DMS79 treated with DMSO at 0.1 percent for 48 hours (cell line): ENCODE results near the gene GLI3.

Source experiments
- DNase-seq: peaks from one replicate; lab custom pipeline; 2025; lab: John Stamatoyannopoulos, UW

The GLI3 gene

DNA sequence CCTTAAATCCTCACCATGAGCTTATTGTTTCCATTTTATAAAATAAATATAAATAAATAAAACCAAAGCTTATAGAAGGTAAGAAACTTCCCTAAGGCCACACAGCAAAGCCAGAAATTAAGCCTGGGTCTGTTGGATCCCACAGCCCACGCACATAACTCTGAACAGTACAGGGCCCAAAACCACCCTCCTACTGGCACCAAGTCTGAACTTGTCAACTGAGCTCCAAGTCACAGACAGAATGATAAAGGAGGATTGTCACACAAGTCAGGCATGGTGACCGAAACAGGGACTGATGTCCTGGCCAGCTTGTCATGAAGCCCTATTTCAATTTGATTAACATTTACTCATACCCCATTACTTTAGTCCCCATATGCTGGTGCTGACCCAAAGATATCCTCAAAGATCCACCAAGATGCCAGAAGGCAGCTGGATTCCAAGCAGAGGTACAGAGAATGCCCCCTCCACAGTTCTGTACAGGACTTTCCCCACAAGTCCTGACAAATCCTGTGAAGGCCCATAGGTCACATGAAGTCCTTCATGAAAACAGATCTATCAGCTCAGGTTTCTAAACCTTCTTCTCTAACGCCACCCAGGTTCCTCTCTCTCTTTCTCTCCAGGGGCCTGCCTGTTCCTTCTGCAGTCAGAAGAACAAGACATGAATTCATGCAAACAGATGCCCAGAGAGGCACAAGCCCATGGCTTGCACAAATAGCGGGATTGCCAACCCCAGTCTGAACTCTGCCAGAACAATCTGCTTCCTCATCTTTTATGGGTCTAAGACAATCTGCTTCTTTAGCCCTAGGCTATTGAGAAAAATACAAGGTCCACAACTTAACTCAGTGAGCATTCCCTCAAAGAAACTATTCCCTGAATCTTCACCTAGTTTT is 60.9 kb downstream of the GLI3 start:
- DNase-seq, result no peak

DNA sequence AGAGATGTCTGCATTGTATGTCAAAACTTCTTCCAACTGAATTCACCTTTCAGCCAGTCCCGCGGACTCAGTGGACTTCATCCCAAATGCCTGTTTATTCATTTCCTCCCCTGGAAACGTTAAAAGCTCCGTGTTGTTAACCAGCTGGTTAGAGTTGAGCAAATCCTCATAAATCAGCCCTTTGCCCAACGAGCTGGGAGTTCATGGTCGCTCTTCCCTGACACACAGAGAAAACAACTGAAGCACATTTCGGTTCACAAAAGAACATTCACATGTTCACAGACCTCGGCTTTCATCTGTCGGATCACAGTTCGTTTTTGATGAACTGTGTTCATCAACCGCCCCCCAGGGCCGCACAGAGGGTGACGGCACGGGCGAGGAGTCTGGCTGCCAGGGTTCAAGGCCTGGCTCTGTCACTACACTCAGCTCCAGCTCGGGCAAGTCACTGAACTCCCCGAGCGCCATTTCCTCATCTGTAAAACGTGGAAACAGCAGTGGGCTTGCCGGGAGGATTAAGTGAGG is 62.6 kb downstream of the GLI3 start:
- DNase-seq, result no peak

DNA sequence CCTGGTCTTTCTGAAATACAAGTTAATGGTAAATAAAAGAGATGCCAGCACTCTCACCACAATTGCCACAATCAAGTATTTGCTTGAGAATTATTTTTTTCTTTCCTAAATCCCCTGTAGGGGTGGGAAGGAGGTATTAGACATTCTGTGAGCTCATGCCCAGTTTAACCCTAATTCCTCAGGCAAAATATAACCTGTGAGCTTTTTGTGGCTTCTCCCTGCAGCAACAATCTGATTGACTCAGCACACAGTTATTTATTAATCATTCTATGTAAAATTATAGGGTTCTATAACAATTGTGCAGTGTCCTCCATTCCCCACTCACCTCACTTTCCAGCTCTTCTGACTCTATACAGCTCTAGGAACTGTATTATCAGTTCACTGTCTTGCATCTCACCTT is 66.3 kb downstream of the GLI3 start:
- DNase-seq, result no peak

DNA sequence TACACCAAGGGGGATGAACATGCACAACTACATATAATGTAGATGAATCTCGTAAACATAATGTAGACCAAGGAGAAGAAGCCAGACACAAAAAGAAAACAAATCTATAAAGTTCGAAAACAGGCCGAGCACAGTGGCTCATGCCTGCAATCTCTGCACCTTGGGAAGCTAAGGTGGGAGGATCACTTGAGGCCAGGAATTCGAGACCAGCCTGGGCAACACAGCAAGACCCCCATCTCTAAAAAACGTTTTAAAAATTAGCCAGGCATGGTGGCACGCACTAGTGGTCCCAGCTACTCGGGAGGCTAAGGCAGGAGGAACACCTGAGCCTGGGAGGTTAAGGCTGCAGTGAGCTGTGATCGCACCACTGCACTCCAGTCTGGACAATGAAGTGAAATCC is 68.5 kb downstream of the GLI3 start:
- no peak for DNase-seq

DNA sequence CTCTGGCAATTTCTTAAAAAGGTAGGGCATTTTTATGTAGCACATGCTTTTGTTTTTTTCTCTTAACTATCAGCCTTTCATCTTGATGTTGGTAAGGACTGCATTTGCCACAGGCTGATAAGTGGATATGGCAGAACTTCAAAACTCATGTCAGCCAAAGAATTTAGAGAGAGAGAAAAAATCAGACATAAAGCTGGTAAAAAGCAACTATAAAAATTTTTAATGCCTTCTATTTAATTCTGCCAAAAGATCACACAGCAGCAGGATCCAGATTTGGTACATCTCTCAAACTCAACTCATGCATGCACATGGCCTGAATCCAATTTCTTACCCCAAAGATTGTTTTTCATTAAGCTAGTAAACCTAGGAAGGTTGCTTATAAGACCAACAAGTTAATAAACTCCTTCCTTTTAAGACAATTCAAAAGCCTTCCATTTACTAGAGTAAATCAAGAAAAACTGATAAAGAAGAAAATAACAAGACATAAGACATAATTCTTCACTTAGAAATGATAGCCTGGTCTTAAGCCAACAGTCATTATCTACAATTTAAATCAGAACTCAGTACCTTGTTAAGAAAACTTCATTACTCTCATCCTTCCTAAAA is 69.3 kb downstream of the GLI3 start:
- DNase-seq, result no peak

DNA sequence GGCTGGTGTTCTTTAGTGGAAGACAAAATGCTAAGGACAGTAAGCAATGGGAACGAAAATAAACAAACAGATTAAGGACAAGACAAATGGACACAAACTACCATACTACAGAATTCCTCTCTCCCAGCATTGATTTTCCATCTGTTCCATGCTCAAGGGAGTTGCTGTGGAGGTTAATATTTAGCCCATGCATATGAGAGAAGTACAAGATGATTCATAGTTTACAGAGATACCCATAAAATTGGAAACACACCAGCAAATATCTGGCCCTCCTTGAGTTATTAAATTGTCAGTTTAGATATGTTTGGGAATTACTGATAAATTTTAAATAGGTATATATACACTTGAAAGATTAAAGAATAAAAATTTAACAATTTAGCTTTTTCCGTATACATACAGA is 69.8 kb downstream of the GLI3 start:
- no peak for DNase-seq

DNA sequence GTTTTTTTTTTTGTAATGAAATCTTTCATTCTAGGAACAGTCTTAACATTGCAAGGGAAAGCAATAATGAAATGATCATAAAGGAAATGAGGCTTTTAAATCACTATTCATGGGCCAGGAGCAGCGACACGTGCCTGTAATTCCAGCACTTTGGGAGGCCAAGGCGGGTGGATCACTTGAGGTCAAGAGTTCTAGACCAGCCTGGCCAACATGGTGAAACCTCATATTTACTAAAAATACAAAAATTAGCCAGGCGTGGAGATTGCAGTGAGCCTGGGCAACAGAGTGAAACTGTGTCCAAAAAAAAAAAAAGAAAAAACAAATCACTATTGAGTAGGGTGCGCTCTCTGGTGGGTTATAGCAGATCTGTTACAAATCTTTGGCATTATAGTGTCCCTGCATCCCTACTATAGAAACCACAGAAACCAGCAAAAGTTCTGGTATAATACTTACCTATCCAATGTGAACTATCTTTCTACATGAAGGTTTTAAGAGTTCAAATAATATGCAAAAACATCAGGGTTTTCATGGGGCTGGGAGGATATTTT is 72.1 kb downstream of the GLI3 start:
- no peak for DNase-seq

DNA sequence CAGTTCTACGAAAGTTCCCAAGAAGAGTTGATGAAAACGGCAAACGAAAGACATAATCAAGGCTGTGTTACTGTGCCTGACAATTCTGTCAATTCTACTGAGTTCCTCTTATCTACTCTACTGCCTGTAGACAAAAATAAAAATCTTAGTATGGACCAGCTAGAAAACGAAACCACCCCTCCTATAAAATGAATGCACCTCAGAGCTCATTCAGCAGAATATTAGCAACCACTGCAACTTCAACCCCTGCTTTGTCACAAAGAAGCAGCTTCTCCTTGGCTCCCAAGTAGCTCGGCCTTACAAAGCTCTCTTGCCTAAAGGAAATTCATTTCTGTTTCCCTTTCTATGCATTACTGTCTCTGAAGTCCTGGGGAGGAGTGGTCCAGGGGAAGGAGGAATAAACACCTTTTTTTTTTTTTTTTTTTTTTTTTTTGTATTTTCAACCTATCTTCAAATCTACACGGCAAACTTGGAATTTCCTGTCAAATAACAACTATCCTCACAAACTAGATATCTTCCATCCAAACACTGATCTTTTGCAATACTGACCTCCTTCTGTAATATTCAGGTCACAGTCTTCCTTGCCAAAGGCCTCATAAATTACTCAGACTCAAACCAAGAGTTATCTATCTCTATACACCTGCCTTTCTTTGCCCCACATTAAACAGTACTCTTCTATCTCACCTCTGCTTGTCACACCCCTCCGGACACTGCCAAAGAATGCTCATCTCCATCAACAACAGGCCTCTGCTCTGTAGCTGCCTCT is 74.3 kb downstream of the GLI3 start:
- DNase-seq, result no peak

DNA sequence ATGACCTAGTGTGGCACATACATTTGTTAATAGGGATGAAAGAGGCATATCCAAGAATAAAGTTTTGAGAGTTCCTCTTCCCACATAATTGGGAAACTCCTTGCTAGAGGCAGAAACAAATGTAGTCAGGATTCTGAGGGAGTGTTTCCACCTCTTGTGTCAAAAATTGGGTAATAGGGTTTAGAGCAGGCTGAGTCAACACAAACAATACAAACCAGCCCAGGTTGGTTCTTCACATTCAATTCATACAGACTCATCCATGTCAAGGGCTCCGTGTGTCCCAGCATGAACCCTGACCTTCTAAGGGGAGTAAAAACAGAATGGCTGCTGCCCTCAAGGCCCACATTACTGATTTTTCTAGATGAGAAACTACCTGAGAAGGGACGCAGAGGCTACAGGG is 75.3 kb downstream of the GLI3 start:
- no peak for DNase-seq

DNA sequence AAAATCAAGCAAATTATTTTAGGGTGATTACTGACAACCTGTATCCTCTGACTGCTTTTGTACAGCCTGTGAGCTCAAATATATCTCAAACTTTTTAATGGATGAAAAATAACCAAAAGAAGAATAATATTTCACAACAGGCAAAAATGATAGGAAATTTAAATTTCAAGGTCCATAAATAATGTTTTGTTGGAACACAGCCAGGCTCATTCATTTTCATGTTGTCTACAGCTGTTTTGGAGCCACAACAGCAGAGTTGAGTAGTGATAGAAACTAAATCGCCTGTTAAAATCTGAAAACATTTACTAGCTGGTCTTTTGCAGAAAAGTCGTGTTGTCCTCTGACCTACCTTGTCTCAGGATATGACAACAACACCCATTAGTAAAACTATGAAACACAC is 75.9 kb downstream of the GLI3 start:
- no peak for DNase-seq

DNA sequence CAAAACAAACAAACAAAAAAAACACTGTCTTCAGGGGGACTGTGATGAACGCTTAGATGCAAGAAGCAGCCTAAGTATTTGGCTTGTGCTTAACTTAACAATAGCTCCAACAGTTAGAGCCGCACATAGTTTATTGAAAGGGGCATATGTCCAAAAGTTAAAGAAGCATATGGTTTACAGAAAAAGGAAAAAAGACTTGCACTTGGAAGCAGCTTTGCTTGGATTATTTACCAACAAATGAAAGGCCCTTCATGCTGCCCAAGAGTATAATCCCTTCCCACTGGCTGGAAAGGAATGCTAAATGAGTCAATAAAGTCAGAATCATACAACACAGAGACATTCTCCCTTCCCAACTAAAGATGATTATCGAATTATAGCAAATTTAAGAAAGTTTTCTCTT is 77.9 kb downstream of the GLI3 start:
- no peak for DNase-seq

DNA sequence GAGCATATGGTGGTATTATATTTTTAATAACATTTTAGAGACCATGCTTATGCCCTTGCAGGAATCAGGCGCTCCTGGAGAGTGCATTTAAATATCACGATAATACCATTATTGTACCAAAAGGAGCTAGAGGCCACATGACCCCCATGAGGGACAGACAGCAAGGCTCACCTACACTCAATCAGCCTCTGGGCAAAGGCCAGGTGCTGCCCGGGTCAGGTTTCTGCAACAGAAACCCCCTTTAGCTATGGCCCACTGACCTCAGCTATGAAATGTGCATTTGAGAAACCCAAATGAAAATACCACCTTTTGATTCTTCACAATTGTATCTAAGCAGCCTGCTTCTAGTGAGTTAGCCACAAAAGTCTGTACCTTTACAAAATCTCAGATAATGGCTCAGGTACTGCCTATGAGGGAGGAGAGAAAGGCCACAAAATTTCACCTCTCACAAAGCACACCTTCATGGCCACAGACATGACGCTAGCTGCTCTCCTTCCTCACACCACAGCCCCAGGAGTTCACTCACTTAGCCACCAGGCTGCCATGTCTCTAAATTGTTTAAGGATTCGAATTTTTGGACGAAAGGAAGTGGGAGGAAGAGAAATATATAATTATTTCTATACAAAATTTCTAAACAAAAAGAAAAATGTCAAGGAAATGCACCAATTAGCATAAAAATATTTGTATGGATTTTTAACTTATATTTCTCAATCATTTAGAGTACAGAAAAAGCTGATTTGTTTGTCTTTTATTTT is 79.9 kb downstream of the GLI3 start:
- no peak for DNase-seq

DNA sequence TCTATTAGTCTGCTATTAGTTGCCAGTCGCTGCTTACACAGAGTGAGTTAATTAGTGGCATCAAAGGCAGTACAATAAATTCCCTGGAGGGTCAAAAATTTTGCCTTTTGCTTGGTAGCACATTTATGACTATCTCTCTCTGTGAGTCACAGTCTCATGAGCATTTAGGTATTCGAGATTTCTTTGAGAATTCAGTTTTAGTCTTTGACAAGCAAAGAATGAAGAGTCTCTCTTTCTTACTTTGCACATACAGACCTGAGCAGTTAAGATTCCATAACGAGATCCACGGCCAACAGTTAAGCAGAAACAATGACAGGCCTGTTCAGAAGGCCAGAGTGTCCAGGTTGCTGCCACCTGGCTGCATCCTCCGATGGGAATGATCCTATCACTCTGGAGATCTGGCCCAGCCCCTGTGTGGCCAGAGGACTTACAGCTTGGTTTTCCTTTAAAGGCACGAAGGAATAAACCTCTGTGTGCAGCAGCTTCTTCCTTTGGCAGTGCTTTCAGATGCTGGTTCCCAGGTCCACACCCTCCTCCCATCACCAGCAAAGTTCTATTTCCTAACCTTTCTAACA is 80.6 kb downstream of the GLI3 start:
- DNase-seq, result no peak

DNA sequence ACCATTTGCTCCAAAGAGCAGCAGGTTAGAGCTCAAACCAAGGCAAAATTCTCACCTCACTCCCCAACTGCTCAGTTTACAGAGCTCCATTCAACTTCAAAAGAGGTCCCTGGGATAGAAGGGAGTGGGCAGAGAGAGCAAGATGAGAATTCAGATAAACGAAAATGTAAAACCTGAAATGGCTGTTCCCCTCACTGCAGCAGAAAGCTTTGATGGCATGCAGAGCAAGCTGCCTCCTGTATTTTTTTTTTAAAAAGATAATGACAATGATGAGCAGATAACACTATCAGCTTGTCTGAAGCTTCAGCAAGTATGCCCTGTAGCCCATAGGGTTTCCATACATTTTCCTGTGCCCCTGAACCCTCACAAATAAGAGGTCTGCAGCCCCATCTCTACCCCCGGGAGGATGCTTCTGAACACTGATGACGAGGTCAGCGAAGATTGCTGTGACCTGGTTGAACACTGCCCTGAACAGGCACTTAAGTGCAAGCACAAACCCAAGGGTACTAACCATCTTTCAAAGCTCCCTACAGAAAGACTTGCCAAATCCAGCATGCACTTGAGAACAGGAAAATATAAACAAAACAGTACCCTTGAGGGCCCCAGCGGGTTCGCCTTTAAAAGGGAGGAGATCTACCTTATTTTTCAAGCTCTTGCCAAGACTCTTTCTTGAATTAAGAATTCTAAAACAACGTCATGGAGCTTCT is 81.3 kb downstream of the GLI3 start:
- no peak for DNase-seq

DNA sequence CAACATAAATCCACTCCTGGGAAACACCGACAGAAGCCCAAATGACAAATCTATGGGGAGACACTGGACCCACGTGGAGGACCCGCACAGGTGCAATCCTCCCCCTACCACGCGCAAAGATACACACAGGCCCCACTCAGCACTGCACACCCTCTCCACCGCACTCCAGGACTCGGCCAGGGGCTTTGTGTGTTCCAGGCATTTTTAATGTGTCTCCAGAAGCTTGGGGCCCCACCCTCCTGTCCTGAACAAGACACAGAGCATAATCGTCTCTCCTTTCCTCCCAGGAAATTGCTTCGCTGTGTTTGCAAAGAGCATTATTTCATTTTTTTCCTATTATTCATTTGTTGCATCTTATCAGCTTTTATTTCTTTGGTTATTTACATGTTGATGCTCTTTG is 82.8 kb downstream of the GLI3 start:
- no peak for DNase-seq

DNA sequence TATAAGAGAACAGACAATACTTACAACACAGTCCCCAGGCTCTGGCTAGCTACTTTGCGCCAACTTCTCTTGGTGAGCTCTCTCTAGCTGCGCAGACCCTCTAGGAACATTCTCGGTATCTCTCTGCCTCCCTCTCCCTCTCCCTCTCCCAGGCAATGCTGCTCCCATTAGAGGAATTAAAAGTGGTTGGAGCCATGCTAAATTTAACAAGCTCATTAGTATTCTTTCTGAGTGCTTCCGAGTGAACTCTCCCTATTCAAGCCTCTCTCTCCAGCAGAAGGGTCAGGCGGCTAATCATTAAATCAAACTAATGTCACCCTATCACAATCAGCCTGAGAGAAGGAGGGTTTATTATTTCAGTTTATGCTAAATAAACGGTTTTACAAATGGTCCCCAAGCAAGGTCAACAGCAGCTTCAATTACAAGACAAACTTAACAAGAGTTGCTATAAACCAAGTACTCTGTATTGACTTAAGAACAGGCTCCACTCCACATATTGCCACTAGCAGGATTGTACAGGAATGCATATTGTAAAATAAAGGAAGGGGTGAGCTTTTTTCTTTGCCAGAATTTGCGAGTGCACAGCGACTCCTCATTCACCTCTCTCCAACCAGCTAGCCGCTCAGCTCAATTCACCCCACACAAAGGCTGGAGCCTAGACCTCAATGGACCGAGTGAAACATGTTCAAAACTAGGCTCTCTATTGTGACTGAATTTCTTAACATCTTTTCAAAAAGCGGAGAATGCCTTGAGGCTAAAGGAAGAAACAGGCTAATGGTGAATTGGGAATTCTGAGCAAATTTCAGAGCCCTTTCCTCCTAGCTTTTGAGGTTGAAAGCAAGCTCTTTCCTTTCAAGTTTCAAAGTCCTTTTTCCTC is 84.4 kb downstream of the GLI3 start:
- no peak for DNase-seq

DNA sequence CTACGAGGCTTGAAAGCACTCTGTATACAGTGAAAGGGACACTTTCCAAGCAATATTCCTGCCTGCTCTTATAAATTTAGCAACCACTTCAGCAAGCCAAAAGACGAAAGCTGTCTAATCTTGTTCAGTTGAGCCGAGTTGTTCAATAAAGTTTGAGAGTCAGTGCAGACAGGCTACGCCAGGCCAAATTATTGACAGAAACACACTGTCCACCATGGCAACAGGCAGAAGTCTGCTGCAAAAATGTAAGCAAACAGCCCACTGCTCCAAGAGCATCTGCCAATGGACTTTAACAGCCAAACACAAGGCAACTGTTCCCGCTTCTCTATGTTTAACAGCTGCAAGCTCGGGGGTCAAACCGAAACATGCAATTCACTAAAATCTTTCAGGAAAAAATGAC is 85.7 kb downstream of the GLI3 start:
- no peak for DNase-seq

DNA sequence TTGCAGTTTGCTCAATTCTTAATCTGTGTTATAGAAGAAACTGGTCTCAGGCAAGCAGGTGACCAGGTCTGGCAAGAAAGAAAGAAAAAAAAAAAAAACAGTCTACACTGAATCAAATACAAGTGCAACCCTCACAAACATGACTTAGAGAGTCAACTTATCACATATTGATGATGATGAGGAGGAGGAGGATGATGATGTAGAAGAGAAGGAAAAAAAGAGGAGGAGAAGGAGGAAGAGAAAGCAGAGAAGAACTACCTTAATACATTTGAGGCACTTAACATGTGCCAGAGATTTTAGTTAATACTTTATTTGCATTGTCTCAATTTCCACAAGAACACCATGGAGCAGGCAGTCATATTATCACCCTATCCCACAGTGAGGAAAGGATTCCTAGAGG is 91.5 kb downstream of the GLI3 start:
- DNase-seq, result no peak

DNA sequence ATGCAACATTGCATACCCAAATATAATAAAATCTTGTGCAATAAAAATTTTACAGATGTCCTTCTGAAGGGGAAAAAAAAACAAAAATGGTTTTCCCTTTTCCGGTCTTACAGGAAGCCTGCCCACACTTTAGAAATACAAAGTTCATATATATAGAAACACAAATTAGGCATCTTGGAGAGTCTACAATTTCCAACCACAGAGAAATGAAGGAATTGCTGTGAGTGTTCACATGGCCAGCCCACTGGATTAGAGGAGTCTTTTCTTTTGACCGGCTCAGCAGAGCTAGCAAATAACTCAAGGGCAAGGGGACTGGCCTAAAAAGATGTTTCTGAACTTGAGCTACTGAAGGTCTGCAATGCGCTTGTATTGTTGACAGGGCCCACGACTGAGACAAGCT is 92.4 kb downstream of the GLI3 start:
- no peak for DNase-seq
